Psoas muscle (tissue), 8 donors: Measurements from ENCODE around the gene CENPP. TPM values are rescaled to one million over a fixed set of nuclear protein-coding genes. Genes with fewer than 3 reads are reported as not detected.
A peak's percentile ranks its signal among the peaks of the same experiment; 100 is the strongest.

Experiments
- ATAC-seq, 4 donors: fragments of 200-7000 bp; cut with Tn5 transposase; one replicate each; pipeline ENCODE4 v1.9.1; 2020; ENCODE audit warnings: moderate library complexity in 3 of 4, mild to moderate bottlenecking in 2 of 4
- DNase-seq, 2 donors: peaks; one replicate each; pipeline ENCODE4 v3.0.0-alpha.2; 2020
- H3K27ac ChIP-seq: fragments of 200-600 bp; one replicate; pipeline ENCODE4 v1.8.0; 2022
- H3K27me3 ChIP-seq, 3 donors: fragments of 200-600 bp in 1 of 3; one replicate each; pipeline versions ENCODE4 v1.6.1 to v1.8.0; 2013 to 2022; ENCODE audit warnings: low read length in 2 of 3, mild to moderate bottlenecking in 2 of 3, moderate library complexity in 1 of 3; ENCODE audit not compliant: insufficient read depth in 3 of 3
- H3K36me3 ChIP-seq, 2 donors: fragments of 200-600 bp in 1 of 2; one replicate each; pipeline versions ENCODE4 v1.6.1 to v1.8.0; 2013 to 2022; ENCODE audit warnings: low read depth in 1 of 2, mild to moderate bottlenecking in 1 of 2, moderate library complexity in 1 of 2; ENCODE audit not compliant: insufficient read depth in 1 of 2
- H3K4me1 ChIP-seq: fragments of 200-600 bp; one replicate; pipeline ENCODE4 v1.8.0; 2022
- H3K4me3 ChIP-seq: fragments of 200-600 bp; one replicate; pipeline ENCODE4 v1.8.0; 2022; ENCODE audit warnings: mild to moderate bottlenecking
- H3K9me3 ChIP-seq: fragments of 200-600 bp; one replicate; pipeline ENCODE4 v1.8.0; 2022
- CTCF ChIP-seq: fragments of 200-600 bp; IDR thresholded peaks from one replicate; pipeline ENCODE4 v1.8.0; 2022; ENCODE audit warnings: antibody characterized with exemption
- WGBS, 3 donors: extraction: QIAGEN DNeasy Blood & Tissue Kit; methylation state at CpG; one replicate each; pipeline versions ENCODE4 v1.1.6 to v1.1.7; 2013; 5-methylcytosine and 5-hydroxymethylcytosine counted together
- intact Hi-C, 2 donors: fragments of 100-400 bp; cut with DNase I; formaldehyde crosslinking; loops; one replicate each; pipeline versions ENCODE4 v1.11.0 to v1.14.2; 2022
- polyA plus RNA-seq, 3 donors: library from polyadenylated mRNA; stranded (reverse); fragments of 200-250 nt; gene quantifications; one replicate each; pipeline ENCODE4 v1.2.3, GENCODE V29; 2013
- total RNA-seq, 4 donors: library from RNA; stranded (reverse); fragmentation: NEBNext Ultra II Directional in 2 of 4; extraction: Animal tissue kit (Norgen Biotek cat#: 25700) in 2 of 4; gene quantifications; one replicate each; pipeline versions ENCODE4 v1.2.1 to v1.2.4, GENCODE V29; 2021 to 2023
- donor health status: healthy with polysubstance abuse.
- donor health status: DM: no; HTN: no; CAD: no; lungs with moderate emphysema.
- donor health status: Bipolar disorder and iron deficiency.
- donor health status: healthy.
- donor health status: DM: yes; HTN: yes; CAD: no.
- donor health status: DM: no; HTN: no; CAD: no.
- donor health status: DM: no; HTN: no; CAD: no.
- donor health status: DM: yes; HTN: yes; CAD: no.

CENPP gene
- total and polyA plus RNA-seq, 7 donors = 1.8 to 15.7 (median 6.4) TPM

DNA sequence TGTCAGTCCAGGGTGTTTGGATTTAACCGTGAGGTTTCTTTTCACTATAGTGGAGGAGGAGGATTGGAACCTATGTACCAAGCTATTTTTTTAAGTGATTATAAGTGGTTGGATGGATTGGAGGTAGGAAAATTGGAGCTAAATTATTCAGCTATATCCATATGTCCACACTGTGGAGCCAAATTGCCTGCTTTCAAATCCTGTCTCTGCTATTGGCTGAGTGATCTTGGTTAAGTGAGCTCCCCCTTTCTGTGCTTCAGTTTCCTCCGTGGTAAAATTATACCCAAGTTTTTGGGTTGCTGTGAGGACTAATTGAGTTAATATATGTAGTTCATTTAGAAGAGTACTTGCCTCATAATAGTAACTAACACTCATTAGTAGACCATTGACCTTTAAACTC, 2.5 kb downstream of the CENPP start:
- 41 to 46% (median 43%) methylated on average over 2 of the region's 2 CpGs for WGBS, 3 donors
- intact Hi-C loops = loop anchor here (5.0 to 10.0 kb wide), 2 partner anchors 307 to 309 kb away; no protein-coding TSS in a partner anchor
- Histone ChIP-seq H3K36me3 (peaks cover 2 to 11% of the 10 kb centered on the region in 2 donors), H3K4me1 (peaks cover 29% of the 10 kb centered on the region), H3K4me3 (no peak overlapping the region), H3K27ac (no peak overlapping the region), H3K27me3 (no peaks in the 10 kb centered on the region), H3K9me3 (no peaks in the 10 kb centered on the region)
- DNase-seq (no peak), ATAC-seq (no peak)
- no peak for TF ChIP-seq CTCF

DNA sequence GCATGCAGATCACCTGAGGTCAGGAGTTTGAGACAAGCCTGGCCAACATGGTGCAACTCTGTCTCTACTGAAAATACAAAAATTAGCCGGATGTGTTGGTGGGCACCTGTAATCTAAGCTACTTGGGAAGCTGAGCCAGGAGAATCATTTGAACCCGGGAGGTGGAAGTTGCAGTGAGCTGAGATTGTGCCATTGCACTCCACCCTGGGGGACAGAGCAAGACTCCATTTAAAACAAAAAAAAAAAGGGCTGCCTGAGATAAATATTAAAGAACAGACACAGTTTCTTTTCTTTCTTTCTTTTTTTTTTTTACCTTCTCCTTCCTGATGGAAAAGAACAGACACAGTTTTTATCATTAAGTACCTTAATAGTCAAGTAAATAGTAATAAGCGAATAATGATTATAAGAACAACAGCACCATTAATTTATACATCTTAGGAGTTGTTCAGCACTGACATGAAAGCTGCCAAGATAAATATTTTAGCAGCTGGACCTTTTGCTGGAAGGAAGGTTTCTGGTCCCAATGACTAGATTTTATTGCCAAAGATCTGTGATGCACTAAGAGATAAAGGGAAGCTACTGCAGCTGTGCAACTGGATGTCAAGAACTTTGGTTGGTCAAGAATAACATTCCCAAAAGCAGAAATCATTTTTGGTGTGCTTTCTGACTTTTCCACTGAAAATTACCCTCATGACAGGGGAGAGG, 7.0 kb downstream of the CENPP start:
- no peak for ATAC-seq
- 75 to 90% (median 84%) methylated on average over 3 of the region's 3 CpGs for whole genome bisulfite sequencing, 3 donors

GRCh38 chr9:92333282-92333634, 7.5 kb downstream of the CENPP start:
- no peak for TF ChIP-seq CTCF
- Histone ChIP-seq H3K27ac (no peak overlapping the region), H3K4me1 (peaks cover 4% of the 10 kb centered on the region), H3K9me3 (no peaks in the 10 kb centered on the region), H3K4me3 (no peak overlapping the region), H3K36me3 (peaks cover 2 to 58% of the 10 kb centered on the region in 2 donors), H3K27me3 (no peaks in the 10 kb centered on the region)
- ATAC-seq (no peak), DNase-seq (no peak)
- intact Hi-C loops = no loop called here
- WGBS, 3 donors = 88 to 96% (median 92%) methylated on average over 2 of the region's 2 CpGs

More for the DNA sequence above, 7.0 kb downstream of the CENPP start:
- Histone ChIP-seq H3K4me1 (peaks cover 4% of the 10 kb centered on the region), H3K36me3 (peaks cover 2 to 53% of the 10 kb centered on the region in 2 donors), H3K4me3 (no peak overlapping the region), H3K27ac (no peak overlapping the region), H3K27me3 (no peaks in the 10 kb centered on the region), H3K9me3 (no peaks in the 10 kb centered on the region)
- DNase-seq = no peak
- no peak for TF ChIP-seq CTCF
- intact Hi-C loops = no loop called here

DNA sequence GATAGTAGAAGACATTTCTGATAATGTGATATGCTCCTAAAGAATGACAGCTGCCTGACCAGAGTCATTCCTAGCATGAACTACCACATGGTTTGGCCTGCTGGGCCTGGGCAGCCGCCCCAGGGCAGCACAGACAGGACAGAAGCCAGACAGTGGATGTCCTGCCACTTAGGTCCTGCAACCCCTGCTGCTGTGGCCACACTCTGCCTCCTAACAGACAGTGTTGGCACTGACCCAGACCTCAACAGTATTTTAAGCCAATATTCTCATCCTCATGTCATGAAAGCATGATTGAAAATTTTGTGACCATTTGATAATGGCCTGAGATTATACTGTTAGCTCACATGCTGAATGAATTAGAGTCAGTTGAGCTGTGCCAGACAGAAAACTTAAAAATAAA, 15.8 kb downstream of the CENPP start:
- H3K27ac ChIP-seq = no peak overlapping the region
- no peak for TF ChIP-seq CTCF
- H3K36me3 ChIP-seq = peaks cover 0 to 45% of the 10 kb centered on the region in 2 donors
- no peak overlapping the region for H3K4me3 ChIP-seq
- H3K4me1 ChIP-seq = no peaks in the 10 kb centered on the region
- H3K9me3 ChIP-seq = no peaks in the 10 kb centered on the region
- no peaks in the 10 kb centered on the region for H3K27me3 ChIP-seq
- ATAC-seq = peak in 2 of 4 donors; percentile 44 to 73
- WGBS, 3 donors = 80 to 100% (median 95%) methylated on average over 1 of the region's 1 CpG
- intact Hi-C loops = loop anchor here in 1 of 2 donors (5.0 kb wide), 1 partner anchor 101 kb away; no protein-coding TSS in a partner anchor
- no peak for DNase-seq
